ENCODE measurements around the gene CIC. TPM values are rescaled to one million over a fixed set of nuclear protein-coding genes. Genes with fewer than 3 reads are reported as not detected.
A peak's percentile ranks its signal among the peaks of the same experiment; 100 is the strongest.

Gene CIC
- total and polyA plus RNA-seq, 2 experiments from 2014 or later, result 18.1 to 55.5 TPM

DNA sequence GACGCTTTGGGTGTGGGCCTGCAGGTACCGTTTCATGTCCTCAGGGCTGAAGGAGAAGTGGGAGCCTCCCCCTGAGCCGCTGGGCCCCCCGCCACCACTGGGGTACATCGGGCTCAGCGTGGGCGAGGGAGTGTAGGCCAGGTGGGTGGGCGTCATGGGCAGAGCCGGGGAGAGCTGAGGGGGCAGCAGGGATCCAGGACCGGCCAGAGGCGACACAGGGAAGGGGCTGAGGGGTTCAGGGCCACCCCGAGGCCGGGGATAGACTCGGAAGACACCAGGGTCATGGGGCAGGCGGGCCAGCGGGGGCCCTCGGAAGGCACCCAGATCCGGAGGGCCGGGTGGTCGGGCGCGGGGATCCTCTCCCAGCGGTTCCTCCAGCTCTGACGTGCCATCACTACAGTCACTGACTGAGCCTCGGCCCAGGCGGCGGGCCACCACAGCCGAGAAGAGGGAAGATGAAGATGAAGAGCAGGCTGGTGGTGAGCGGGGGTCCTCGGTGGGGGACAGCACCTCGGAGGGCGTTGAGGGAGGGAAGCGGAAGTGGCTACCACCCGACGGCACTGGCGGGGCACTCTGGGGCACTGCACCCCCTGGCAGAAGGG, 19.8 kb upstream of the CIC start:
- H3K9me3 ChIP-seq (ENCODE audit: low read depth), result no peaks in the 10 kb centered on the region
- H3K4me1 ChIP-seq (ENCODE audit: low read depth), result peaks cover 26% of the 10 kb centered on the region
- no peak for DNase-seq (ENCODE audit: low read depth in 1 of 2, low spot score in 1 of 2)
- no peaks in the 10 kb centered on the region for H3K36me3 ChIP-seq
- H3K27me3 ChIP-seq, result no peaks in the 10 kb centered on the region
- H3K27ac ChIP-seq, result peak overlapping the region; percentile 30
- TF ChIP-seq, protein P1, sequence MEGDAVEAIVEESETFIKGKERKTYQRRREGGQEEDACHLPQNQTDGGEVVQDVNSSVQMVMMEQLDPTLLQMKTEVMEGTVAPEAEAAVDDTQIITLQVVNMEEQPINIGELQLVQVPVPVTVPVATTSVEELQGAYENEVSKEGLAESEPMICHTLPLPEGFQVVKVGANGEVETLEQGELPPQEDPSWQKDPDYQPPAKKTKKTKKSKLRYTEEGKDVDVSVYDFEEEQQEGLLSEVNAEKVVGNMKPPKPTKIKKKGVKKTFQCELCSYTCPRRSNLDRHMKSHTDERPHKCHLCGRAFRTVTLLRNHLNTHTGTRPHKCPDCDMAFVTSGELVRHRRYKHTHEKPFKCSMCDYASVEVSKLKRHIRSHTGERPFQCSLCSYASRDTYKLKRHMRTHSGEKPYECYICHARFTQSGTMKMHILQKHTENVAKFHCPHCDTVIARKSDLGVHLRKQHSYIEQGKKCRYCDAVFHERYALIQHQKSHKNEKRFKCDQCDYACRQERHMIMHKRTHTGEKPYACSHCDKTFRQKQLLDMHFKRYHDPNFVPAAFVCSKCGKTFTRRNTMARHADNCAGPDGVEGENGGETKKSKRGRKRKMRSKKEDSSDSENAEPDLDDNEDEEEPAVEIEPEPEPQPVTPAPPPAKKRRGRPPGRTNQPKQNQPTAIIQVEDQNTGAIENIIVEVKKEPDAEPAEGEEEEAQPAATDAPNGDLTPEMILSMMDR (IDR thresholded peaks at IDR 0.05; ENCODE audit: low read depth, low read length), result no peak
- no peak overlapping the region for H3K4me3 ChIP-seq

DNA sequence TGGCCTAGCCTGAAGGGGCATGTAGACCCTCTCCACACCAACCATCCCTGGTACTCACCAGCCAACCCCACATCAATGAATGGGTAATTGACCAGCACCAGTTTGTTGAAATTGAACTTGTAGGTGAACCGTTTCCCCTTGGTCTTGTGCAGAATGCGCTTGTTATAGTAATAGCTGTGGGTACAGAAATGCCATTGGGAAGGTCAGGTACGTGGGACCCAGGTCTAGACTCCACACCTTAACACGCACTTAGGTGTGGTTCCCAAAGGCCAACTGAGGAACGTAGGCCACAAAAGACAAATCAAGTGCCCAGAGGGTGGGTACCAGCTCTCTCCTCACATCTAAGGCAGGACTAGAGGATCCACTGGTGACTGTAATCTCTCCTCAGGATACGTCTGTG, 19.3 kb upstream of the CIC start:
- no peak overlapping the region for H3K4me3 ChIP-seq
- no peak for DNase-seq (ENCODE audit: low read depth in 1 of 2, low spot score in 1 of 2)
- H3K27me3 ChIP-seq, result no peaks in the 10 kb centered on the region
- H3K9me3 ChIP-seq (ENCODE audit: low read depth), result no peaks in the 10 kb centered on the region
- peaks cover 26% of the 10 kb centered on the region for H3K4me1 ChIP-seq (ENCODE audit: low read depth)
- TF ChIP-seq, protein P1 (IDR thresholded peaks at IDR 0.05; ENCODE audit: low read depth, low read length), result no peak
- no peaks in the 10 kb centered on the region for H3K36me3 ChIP-seq
- peak overlapping the region; percentile 95 for H3K27ac ChIP-seq

GRCh38 chr19:42250183-42250665, 18.8 kb upstream of the CIC start:
- TF ChIP-seq, protein P1 (IDR thresholded peaks at IDR 0.05; ENCODE audit: low read depth, low read length), result no peak
- H3K36me3 ChIP-seq, result no peaks in the 10 kb centered on the region
- H3K4me1 ChIP-seq (ENCODE audit: low read depth), result peaks cover 22% of the 10 kb centered on the region
- H3K4me3 ChIP-seq, result no peak overlapping the region
- H3K27me3 ChIP-seq, result no peaks in the 10 kb centered on the region
- H3K27ac ChIP-seq, result peak overlapping the region; percentile 95
- no peaks in the 10 kb centered on the region for H3K9me3 ChIP-seq (ENCODE audit: low read depth)
- no peak for DNase-seq (ENCODE audit: low read depth in 1 of 2, low spot score in 1 of 2)

DNA sequence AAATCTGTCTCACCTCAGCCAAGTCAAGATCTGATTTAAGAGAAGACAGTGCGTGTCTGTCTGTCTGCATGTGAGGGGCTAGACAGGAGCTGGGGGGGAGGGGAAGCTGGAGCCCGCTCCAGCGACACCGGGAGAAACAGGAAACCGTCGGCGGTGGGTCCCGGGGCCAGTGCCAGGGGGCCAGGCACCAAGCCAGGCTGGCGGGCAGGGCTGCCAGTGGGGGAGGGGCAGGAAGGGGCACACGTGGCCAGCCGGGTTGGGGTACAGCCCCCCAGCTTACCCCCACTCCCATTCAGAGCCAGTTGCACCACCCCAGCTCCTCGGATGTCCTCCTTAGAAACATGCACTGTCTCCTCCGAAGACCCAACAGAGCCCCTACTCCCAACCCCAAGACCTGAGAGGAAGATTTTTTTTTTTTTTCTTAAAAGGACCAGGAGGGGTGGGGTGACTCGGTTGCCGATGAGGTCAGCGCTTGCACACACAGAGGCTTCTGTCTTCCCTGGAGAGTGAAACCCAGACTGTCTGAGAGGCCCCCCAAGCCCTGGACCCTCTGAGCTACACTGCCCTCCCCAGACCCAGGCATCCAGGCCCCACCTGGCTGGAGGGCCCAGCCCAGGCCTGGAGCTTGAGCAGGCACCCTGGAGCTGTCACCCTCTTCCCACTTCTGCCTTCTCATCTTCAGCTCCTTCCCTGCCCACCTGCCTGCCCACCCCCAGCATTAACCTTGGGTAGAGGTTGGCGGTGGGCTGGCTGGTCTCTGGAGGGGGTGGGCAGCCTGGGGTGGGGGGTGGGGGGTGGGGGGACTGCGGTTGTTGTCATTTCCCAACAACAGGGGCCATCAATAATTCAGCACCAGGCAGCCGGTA, 18.2 kb upstream of the CIC start:
- Histone ChIP-seq H3K27me3 (no peaks in the 10 kb centered on the region), H3K4me1 (ENCODE audit: low read depth) (peaks cover 28% of the 10 kb centered on the region), H3K36me3 (no peaks in the 10 kb centered on the region), H3K4me3 (no peak overlapping the region), H3K27ac (peak overlapping the region; percentile 95), H3K9me3 (ENCODE audit: low read depth) (no peaks in the 10 kb centered on the region)
- DNase-seq (ENCODE audit: low read depth in 1 of 2, low spot score in 1 of 2), result peak in 1 of 2 donors; percentile 53
- TF ChIP-seq, protein P1 (IDR thresholded peaks at IDR 0.05; ENCODE audit: low read depth, low read length), result no peak

GRCh38 chr19:42251572-42252358, 17.3 kb upstream of the CIC start:
- no peak for DNase-seq (ENCODE audit: low read depth in 1 of 2, low spot score in 1 of 2)

More at GRCh38 chr19:42251572-42252358, 17.3 kb upstream of the CIC start:
- Histone ChIP-seq H3K27ac (peak overlapping the region; percentile 95), H3K27me3 (no peaks in the 10 kb centered on the region), H3K4me3 (peak overlapping the region; percentile 96), H3K9me3 (ENCODE audit: low read depth) (no peaks in the 10 kb centered on the region), H3K36me3 (no peaks in the 10 kb centered on the region), H3K4me1 (ENCODE audit: low read depth) (peaks cover 34% of the 10 kb centered on the region)
- TF ChIP-seq, protein P1 (IDR thresholded peaks at IDR 0.05; ENCODE audit: low read depth, low read length), result no peak
